Activated CD4-positive, alpha-beta T cell treated with anti-CD3 and anti-CD28 coated beads, Interleukin-2, Interleukin-4, amounts not matched to agents 100 ng/mL and 50 ng/mL, durations not matched to agents 16 hours and 8 hours (primary cell): ENCODE data around the gene ZHX3.
A peak's percentile ranks its signal among the peaks of the same experiment; 100 is the strongest.
"Not testable (repeated sequence)": the region's sequence is repeated elsewhere in the genome, so short reads cannot be mapped to it uniquely, and the experiment has no call there.

Source experiments
- DNase-seq: peaks from one replicate; pipeline ENCODE4 v3.0.0-alpha.2; 2020; ENCODE audit warnings: low spot score

The ZHX3 gene

GRCh38 chr20:41330941-41331340, 13.4 kb upstream of the ZHX3 start:
- DNase-seq, result no peak

GRCh38 chr20:41330343-41330720, 12.8 kb upstream of the ZHX3 start:
- no peak for DNase-seq

- peak; percentile 71 for DNase-seq
Measured at GRCh38 chr20:41329435-41330342, 12.2 kb upstream of the ZHX3 start.

GRCh38 chr20:41327178-41327577, 9.6 kb upstream of the ZHX3 start:
- DNase-seq, result no peak

- DNase-seq, result no peak
Measured at GRCh38 chr20:41320976-41321375, 3.4 kb upstream of the ZHX3 start.

- no peak for DNase-seq
Measured at GRCh38 chr20:41320441-41320840, 2.9 kb upstream of the ZHX3 start.

- no peak for DNase-seq
Measured at GRCh38 chr20:41318271-41318649, 729 bp upstream of the ZHX3 start.

GRCh38 chr20:41316602-41317545, 657 bp downstream of the ZHX3 start:
- peak; percentile 68 for DNase-seq

GRCh38 chr20:41316051-41316450, 1.5 kb downstream of the ZHX3 start:
- DNase-seq, result no peak

- no peak for DNase-seq
Measured at GRCh38 chr20:41314386-41314785, 3.1 kb downstream of the ZHX3 start.

- not testable (repeated sequence) for DNase-seq
Measured at GRCh38 chr20:41312009-41312408, 5.5 kb downstream of the ZHX3 start.

- no peak for DNase-seq
Measured at GRCh38 chr20:41309817-41310216, 7.7 kb downstream of the ZHX3 start.

- DNase-seq, result no peak
Measured at GRCh38 chr20:41308726-41309413, 8.7 kb downstream of the ZHX3 start.

GRCh38 chr20:41308290-41308711, 9.2 kb downstream of the ZHX3 start:
- DNase-seq, result no peak

- DNase-seq, result no peak
Measured at GRCh38 chr20:41307021-41307420, 10.5 kb downstream of the ZHX3 start.

- DNase-seq, result no peak
Measured at GRCh38 chr20:41306061-41306727, 11.3 kb downstream of the ZHX3 start.

- DNase-seq, result no peak
Measured at GRCh38 chr20:41304424-41305079, 13.0 kb downstream of the ZHX3 start.

GRCh38 chr20:41304002-41304401, 13.5 kb downstream of the ZHX3 start:
- DNase-seq, result no peak

GRCh38 chr20:41300886-41301285, 16.6 kb downstream of the ZHX3 start:
- no peak for DNase-seq

GRCh38 chr20:41300383-41300782, 17.1 kb downstream of the ZHX3 start:
- DNase-seq, result no peak

GRCh38 chr20:41299899-41300298, 17.6 kb downstream of the ZHX3 start:
- DNase-seq, result no peak
